Neural cell (in vitro differentiated cells): ENCODE results near the gene KLK3.

Experiments
- CTCF ChIP-seq: fragments of 450-650 bp; IDR thresholded peaks from 2 replicates; pipeline ENCODE4 v1.5.1; 2014; ENCODE audit warnings: antibody characterized with exemption, mild to moderate bottlenecking, moderate library complexity; ENCODE audit not compliant: poor library complexity, severe bottlenecking
- POLR2AphosphoS5 ChIP-seq: IDR thresholded peaks from 2 replicates; pipeline ENCODE4 v1.6.1; 2012
- TAF1 ChIP-seq: IDR thresholded peaks from 2 replicates; pipeline ENCODE4 v1.6.1; 2012; ENCODE audit warnings: low read depth

- TF ChIP-seq CTCF: no peak
- no peak for TF ChIP-seq TAF1
- TF ChIP-seq POLR2AphosphoS5: no peak
Observed at GRCh38 chr19:50808856-50809255, 45.9 kb upstream of the KLK3 start.
